RWPE2 (cell line): ENCODE measurements around the gene RPS24.

Experiments
- ATAC-seq: fragments of 200-7000 bp; cut with Tn5 transposase; 3 replicates; pipeline ENCODE4 v1.9.1; 2021; ENCODE audit warnings: low read depth
- DNase-seq: peaks from one replicate; pipeline ENCODE4 v3.0.0-alpha.2; 2020; ENCODE audit warnings: low spot score
- H3K27ac ChIP-seq: fragments of 450-650 bp; 2 replicates; pipeline ENCODE4 v1.5.1; 2017; ENCODE audit warnings: mild to moderate bottlenecking; ENCODE audit not compliant: poor library complexity, severe bottlenecking
- H3K27me3 ChIP-seq: fragments of 250-450 bp; sonication (Bioruptor Pico); 2 replicates; pipeline ENCODE4 v1.5.1; 2021; ENCODE audit warnings: mild to moderate bottlenecking, moderate library complexity; ENCODE audit not compliant: insufficient read depth, poor library complexity, severe bottlenecking
- H3K36me3 ChIP-seq: fragments of 250-450 bp; sonication (Bioruptor Pico); 2 replicates; pipeline ENCODE4 v1.5.1; 2020; ENCODE audit warnings: low read depth, mild to moderate bottlenecking, moderate library complexity
- H3K4me1 ChIP-seq: fragments of 250-450 bp; sonication (Bioruptor Pico); 2 replicates; pipeline ENCODE4 v1.5.1; 2021; ENCODE audit warnings: mild to moderate bottlenecking, moderate library complexity; ENCODE audit not compliant: insufficient read depth, poor library complexity, severe bottlenecking
- H3K4me3 ChIP-seq: fragments of 250-450 bp; sonication (Bioruptor Pico); 2 replicates; pipeline ENCODE4 v1.5.1; 2021; ENCODE audit warnings: mild to moderate bottlenecking, moderate library complexity; ENCODE audit not compliant: severe bottlenecking
- H3K9me3 ChIP-seq: fragments of 250-450 bp; sonication (Bioruptor Pico); 2 replicates; pipeline ENCODE4 v1.5.1; 2021; ENCODE audit warnings: mild to moderate bottlenecking, moderate library complexity; ENCODE audit not compliant: severe bottlenecking
- TF ChIP-seq, protein P1 (sequence below): fragments of 450-650 bp; IDR thresholded peaks from one replicate; pipeline ENCODE4 v1.5.1; 2017; ENCODE audit warnings: mild to moderate bottlenecking, moderate library complexity; ENCODE audit not compliant: poor library complexity, severe bottlenecking

RPS24 gene

DNA sequence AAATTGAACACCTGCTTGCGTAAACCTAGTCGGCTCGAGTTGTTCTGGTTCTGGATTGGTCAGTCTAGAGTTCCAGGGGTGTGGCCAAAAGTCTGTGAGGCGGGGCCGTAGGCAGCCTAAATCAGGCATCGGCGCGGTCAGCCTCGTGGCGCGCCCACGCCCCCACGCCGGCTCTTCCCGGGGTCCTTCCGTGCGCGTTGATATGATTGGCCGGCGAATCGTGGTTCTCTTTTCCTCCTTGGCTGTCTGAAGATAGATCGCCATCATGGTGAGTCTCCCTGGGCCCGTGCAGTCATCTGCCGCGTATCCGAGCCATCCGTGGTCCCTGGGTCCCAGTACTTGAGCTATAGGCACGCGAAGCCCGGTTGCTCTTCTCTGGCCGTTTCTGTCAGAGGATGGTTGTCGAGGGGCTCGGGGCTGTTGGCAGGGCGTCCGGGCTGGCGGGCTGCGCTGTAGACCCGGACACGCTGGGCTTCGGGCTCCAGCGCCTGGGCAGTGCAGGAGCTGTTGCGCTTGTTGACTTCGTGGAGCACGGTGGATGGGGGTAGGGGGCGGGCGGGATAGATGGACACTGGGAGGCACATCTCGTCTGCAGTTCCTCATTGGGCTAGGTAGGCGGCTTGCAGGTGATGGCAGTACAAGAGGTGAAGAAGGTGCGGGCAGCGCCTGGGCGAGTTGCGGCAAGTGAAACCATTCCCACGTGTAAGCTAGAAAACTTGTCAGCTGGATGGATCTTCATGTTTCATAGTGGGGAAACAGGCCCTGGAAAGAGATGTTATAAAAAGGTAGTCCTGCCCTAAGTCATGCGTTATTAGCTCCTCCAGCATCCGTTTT, at the start of gene RPS24:
Gene RPS24, plus strand, starts transcription at position 227 of the 834 bp plus-strand sequence. Its CDS starts 39 bp downstream, at position 266.
- peaks cover 31% of the 10 kb centered on the region for H3K4me1 ChIP-seq
- peak within 1 kb of the TSS; percentile 55 for H3K4me3 ChIP-seq
- peak; percentile 84 for ATAC-seq
- peak within 1 kb of the TSS; percentile 67 for H3K27ac ChIP-seq
- H3K27me3 ChIP-seq: no peaks in the 10 kb centered on the region
- H3K36me3 ChIP-seq: peaks cover 47% of the 10 kb centered on the region
- TF ChIP-seq, protein P1, sequence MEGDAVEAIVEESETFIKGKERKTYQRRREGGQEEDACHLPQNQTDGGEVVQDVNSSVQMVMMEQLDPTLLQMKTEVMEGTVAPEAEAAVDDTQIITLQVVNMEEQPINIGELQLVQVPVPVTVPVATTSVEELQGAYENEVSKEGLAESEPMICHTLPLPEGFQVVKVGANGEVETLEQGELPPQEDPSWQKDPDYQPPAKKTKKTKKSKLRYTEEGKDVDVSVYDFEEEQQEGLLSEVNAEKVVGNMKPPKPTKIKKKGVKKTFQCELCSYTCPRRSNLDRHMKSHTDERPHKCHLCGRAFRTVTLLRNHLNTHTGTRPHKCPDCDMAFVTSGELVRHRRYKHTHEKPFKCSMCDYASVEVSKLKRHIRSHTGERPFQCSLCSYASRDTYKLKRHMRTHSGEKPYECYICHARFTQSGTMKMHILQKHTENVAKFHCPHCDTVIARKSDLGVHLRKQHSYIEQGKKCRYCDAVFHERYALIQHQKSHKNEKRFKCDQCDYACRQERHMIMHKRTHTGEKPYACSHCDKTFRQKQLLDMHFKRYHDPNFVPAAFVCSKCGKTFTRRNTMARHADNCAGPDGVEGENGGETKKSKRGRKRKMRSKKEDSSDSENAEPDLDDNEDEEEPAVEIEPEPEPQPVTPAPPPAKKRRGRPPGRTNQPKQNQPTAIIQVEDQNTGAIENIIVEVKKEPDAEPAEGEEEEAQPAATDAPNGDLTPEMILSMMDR: no peak
- DNase-seq: peak; percentile 92
- H3K9me3 ChIP-seq: no peaks in the 10 kb centered on the region

DNA sequence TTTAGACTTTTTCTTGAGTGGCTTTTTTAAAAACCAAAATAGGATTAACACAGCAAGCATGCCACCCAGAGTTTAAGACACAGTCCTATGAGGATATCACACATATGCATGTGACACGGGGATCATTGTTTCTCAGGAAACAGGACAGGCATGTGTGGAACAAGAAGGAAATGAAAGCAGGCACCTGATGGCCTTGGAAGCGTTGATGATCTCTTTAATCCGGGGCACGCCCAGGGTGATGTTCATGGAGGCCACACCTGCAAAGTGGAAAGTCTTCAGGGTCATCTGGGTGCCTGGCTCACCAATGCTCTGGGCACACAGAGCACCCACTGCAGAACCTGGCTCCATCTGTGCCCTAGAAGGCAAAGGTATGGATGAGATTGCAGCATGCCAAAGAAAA, 48.7 kb upstream of the RPS24 start:
- ATAC-seq (no peak), DNase-seq (no peak)
- Histone ChIP-seq H3K4me1 (no peaks in the 10 kb centered on the region), H3K9me3 (no peaks in the 10 kb centered on the region), H3K27ac (no peak overlapping the region), H3K4me3 (no peak overlapping the region), H3K27me3 (no peaks in the 10 kb centered on the region), H3K36me3 (peaks cover 97% of the 10 kb centered on the region)
- TF ChIP-seq, protein P1: no peak

DNA sequence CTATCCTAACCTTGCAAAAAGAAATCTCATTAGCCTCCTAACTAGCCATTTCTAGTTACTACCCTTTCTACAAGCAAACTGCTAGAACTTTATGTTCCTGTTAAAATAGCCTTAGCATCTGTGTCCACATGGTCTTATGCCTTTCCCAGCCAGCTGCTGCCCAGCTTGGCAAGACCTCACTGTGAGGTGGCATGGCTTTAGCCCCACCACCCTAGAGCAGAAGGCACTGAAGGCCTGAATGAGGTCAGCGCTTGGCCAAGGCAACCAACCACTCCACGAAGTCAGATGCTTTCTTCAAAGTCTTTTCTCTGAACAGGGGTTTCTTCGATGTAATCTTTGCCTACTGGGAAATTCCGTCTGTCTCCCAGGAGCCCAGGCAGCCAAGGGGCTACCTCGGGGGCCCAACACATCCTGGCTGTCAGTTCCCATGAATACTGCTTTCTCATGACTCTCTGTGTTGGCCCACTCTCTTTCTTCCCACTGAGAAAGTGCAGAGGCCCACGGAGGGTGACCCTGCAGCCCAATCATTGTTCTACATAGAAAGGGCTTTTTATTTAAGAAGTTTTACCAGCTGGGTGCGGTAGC, 45.9 kb upstream of the RPS24 start:
- peaks cover 92% of the 10 kb centered on the region for H3K36me3 ChIP-seq

DNA sequence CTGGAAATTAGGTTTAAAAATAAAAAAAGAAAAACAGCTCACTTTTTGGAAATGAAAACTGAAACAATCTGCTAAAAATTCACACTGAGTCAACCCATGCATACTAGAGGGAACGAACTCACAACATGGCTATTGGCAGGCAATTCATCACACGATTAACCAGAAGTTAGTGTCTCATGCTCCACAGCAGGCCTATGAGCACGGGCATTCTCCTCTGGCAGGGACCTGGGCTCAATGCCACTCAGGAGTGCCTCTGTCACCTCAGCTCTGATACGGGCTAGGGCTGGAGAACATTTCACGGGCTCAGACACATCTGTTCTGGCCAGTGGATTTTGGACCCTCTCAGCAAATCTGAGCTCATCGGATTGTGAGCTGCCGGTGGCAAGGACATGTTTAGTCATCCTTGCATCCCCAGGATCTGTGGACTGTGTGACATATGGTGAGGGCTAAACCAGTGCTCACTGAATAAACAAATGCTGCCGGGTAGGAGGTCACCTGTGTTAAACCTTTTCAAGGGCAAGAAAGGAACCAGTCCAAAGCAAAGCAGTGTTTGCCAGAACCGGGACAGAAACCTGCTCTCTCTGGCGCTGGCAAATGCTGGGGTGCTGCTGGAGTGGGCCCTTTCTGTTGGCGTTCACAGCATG, 44.5 kb upstream of the RPS24 start:
- TF ChIP-seq, protein P1: no peak
- H3K27ac ChIP-seq: no peak overlapping the region
- DNase-seq (no peak), ATAC-seq (no peak)
- H3K4me3 ChIP-seq: no peak overlapping the region
- H3K9me3 ChIP-seq: no peaks in the 10 kb centered on the region
- no peaks in the 10 kb centered on the region for H3K27me3 ChIP-seq
- peaks cover 91% of the 10 kb centered on the region for H3K36me3 ChIP-seq
- H3K4me1 ChIP-seq: no peaks in the 10 kb centered on the region

More for the DNA sequence above, 45.9 kb upstream of the RPS24 start:
- ATAC-seq: no peak
- H3K4me3 ChIP-seq: no peak overlapping the region
- H3K4me1 ChIP-seq: no peaks in the 10 kb centered on the region
- H3K27me3 ChIP-seq: no peaks in the 10 kb centered on the region
- H3K9me3 ChIP-seq: no peaks in the 10 kb centered on the region
- TF ChIP-seq, protein P1: no peak
- no peak for DNase-seq
- H3K27ac ChIP-seq: no peak overlapping the region
